ENCODE measurements around the gene AMBRA1. TPM values are rescaled to one million over a fixed set of nuclear protein-coding genes. Genes with fewer than 3 reads are reported as not detected.
A peak's percentile ranks its signal among the peaks of the same experiment; 100 is the strongest.

AMBRA1 gene
- total RNA-seq, 4 donors from 2014 or later = 20.0 to 28.9 (median 26.0) TPM

DNA sequence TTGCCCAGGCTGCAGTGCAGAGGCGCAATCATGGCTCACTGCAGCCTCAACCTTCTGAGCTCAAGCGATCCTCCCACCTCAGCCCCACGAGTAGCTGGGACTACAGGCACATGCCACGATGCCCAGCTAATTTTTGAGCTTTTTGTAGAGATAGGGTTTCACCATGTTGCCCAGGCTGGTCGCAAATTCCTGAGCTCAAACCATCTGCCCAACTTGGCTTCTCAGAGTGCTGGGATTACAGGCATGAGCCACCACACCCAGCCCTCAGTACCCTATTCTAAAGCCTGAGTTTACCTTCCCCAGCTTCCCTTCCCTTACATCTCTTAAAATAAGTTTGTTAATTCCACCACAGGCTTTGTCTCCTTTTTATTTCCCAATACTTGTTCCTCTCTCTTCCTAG, 59.1 kb downstream of the AMBRA1 start:
- Histone ChIP-seq H3K4me3 (no peak overlapping the region), H3K9me3 (no peaks in the 10 kb centered on the region), H3K36me3 (peaks cover 0 to 2% (median 0%) of the 10 kb centered on the region in 4 donors), H3K27me3 (no peaks in the 10 kb centered on the region), H3K4me1 (peaks cover 0 to 33% (median 14%) of the 10 kb centered on the region in 4 donors), H3K27ac (replicated peaks in 1 of 4) (no peak overlapping the region)
- no peak for DNase-seq (ENCODE audit: extremely low spot score)
- WGBS = 96% methylated on average over 2 of the region's 5 CpGs
- TF ChIP-seq CTCF (IDR thresholded peaks at IDR 0.05) (no peak), POLR2A (IDR thresholded peaks at IDR 0.05; ENCODE audit: low read depth) (no peak), EP300 (IDR thresholded peaks at IDR 0.05) (no peak), POLR2AphosphoS5 (IDR thresholded peaks at IDR 0.05) (no peak)
- intact Hi-C loops (cut with DNase I) = no loop called here

DNA sequence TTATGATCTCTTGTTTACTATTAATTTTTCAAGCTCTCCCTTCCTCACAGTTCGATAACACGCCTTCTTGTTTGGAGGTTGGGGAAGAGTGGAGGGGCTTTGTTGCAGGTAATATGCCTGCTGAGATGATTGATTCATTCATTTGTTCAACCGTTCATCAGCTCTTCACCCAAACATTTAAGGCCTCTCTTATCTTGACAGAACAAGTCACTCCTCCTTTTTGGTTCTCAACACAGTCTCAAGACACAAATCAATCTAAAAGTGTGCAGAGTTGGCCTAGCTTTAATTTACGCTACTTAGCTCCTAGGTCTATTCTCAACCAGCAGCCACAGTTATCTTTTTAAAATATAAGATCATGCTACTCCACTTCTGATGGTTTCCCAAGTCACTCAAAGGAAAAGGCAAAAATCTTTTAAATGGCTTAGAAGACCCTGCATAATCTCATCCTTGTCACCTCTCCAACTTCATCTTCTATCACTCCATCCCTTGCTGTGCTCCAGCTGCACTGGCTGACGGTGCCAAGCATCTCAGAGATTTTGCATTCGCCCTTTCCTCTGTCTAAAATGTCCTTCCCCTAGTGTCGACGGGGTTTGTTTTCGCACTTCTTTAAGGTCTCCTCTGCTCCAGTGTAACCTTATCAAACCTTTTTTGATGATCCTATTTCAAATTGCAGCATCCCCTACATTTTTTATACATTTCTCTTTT, 60.3 kb downstream of the AMBRA1 start:
- Histone ChIP-seq H3K27ac (replicated peaks in 1 of 4) (no peak overlapping the region), H3K36me3 (no peaks in the 10 kb centered on the region), H3K4me1 (peaks cover 10 to 44% (median 25%) of the 10 kb centered on the region in 4 donors), H3K9me3 (no peaks in the 10 kb centered on the region), H3K27me3 (no peaks in the 10 kb centered on the region), H3K4me3 (no peak overlapping the region)
- no peak for TF ChIP-seq POLR2AphosphoS5 (IDR thresholded peaks at IDR 0.05)
- no peak for TF ChIP-seq EP300 (IDR thresholded peaks at IDR 0.05)
- no peak for TF ChIP-seq CTCF (IDR thresholded peaks at IDR 0.05)
- intact Hi-C loops (cut with DNase I) = no loop called here
- DNase-seq (ENCODE audit: extremely low spot score) = no peak
- 79% methylated on average over 9 of the region's 9 CpGs for WGBS

DNA sequence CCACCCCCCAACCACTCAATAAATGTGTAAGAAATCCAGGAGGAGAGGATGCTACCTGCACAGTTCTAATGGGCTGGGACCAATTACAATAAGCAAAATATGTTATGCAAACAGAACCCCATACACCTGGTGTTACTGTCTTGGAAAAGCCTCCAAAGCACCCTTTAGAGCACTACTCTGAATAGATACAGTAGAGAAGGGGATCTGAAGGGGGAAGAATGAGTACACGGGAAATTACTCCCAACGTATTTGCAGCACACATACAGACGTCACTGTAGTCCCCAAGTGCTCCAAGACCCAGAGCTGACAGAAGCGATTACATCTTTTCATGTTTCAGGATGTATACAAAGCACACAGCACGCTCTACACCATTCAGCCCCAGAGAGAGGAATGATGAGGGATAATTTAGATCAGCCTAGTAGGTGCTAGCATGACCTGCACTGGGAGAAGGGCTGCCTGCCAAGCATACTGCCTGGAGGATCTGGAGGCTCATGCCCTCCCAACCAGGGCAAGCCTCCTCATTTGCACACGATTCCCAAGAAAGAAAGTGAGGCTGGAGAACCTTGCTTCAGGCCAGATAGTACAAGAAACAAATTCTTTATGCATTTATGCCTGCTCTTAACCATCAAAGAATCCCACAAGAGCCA, 63.8 kb downstream of the AMBRA1 start:
- H3K4me3 ChIP-seq = no peak overlapping the region
- H3K36me3 ChIP-seq = no peaks in the 10 kb centered on the region
- peaks cover 12 to 26% (median 19%) of the 10 kb centered on the region in 4 donors for H3K4me1 ChIP-seq
- no peak for DNase-seq (ENCODE audit: extremely low spot score)
- intact Hi-C loops (cut with DNase I) = loop anchor here (5.0 kb wide), 1 partner anchor 138 kb away; the partner anchor contains the start of gene CHRM4
- 87% methylated on average over 6 of the region's 6 CpGs for WGBS
- no peak for TF ChIP-seq POLR2A (IDR thresholded peaks at IDR 0.05; ENCODE audit: low read depth)
- no peaks in the 10 kb centered on the region for H3K27me3 ChIP-seq
- H3K9me3 ChIP-seq = no peaks in the 10 kb centered on the region
- H3K27ac ChIP-seq (replicated peaks in 1 of 4) = no peak overlapping the region

DNA sequence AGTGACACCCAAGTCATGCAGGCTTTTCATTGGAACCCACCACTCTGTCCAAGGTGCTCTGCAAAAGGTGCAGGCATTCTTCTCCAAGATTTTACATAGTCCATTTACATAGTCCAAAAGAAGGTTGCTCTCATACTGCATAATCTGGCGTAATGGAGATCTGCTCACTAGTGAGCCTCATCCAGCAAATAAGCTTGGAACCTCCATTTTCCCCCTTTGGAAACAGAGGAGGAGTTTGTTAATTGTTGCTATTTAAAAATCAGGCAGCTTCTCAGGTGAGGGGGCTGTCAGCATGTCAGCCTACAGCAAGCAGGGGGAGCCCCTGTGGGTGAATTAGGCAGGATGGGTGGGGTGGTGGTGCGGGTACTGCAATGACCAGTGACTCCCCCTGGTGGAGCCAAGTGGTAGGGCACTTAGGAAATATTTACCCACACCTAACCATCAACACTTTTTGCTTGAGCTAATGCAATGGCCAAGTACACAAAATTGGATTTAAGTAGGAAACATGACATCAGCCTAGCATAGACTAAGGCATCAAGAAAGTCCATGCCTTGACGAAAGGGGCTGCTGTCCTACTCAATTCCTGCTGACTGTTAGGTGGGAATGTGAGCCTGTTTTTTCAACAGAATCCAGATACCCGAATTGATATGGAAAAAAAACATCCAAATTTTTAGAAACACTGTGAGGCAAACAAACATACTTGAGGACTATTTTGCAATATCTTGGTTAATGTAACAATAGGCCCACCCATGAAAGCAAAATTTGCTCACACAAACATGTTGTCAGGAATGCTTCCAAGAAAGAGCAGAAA, 64.5 kb downstream of the AMBRA1 start:
- peaks cover 14 to 23% (median 18%) of the 10 kb centered on the region in 4 donors for H3K4me1 ChIP-seq
- H3K27ac ChIP-seq (replicated peaks in 1 of 4) = no peak overlapping the region
- H3K9me3 ChIP-seq = no peaks in the 10 kb centered on the region
- 56% methylated on average over 4 of the region's 4 CpGs for WGBS
- H3K27me3 ChIP-seq = no peaks in the 10 kb centered on the region
- H3K36me3 ChIP-seq = no peaks in the 10 kb centered on the region
- H3K4me3 ChIP-seq = no peak overlapping the region
- intact Hi-C loops (cut with DNase I) = loop anchor here (5.0 kb wide), 1 partner anchor 137 kb away; the partner anchor contains the start of gene CHRM4
- peak; percentile 93 for DNase-seq (ENCODE audit: extremely low spot score)
- TF ChIP-seq POLR2AphosphoS5 (IDR thresholded peaks at IDR 0.05) (no peak), EP300 (IDR thresholded peaks at IDR 0.05) (no peak), POLR2A (IDR thresholded peaks at IDR 0.05; ENCODE audit: low read depth) (no peak), CTCF (IDR thresholded peaks at IDR 0.05) (peak; percentile 78 to 93 (median 88))
